Left hindlimb (tissue), 1 donor: ENCODE results near the gene LRP5.
A peak's percentile ranks its signal among the peaks of the same experiment; 100 is the strongest.

Experiments
- DNase-seq: peaks from one replicate; pipeline ENCODE4 v3.0.0-alpha.2; 2018

The LRP5 gene

GRCh38 chr11:68372625-68373024, 60.2 kb downstream of the LRP5 start:
- no peak for DNase-seq

GRCh38 chr11:68373189-68373814, 60.9 kb downstream of the LRP5 start:
- peak; percentile 91 for DNase-seq

GRCh38 chr11:68373815-68374501, 61.6 kb downstream of the LRP5 start:
- DNase-seq = peak; percentile 82

- DNase-seq = no peak
Measured at GRCh38 chr11:68374531-68374930, 62.1 kb downstream of the LRP5 start.

- no peak for DNase-seq
Measured at GRCh38 chr11:68375337-68375736, 62.9 kb downstream of the LRP5 start.

GRCh38 chr11:68375766-68376165, 63.4 kb downstream of the LRP5 start:
- DNase-seq = no peak

GRCh38 chr11:68377389-68377795, 65.0 kb downstream of the LRP5 start:
- no peak for DNase-seq

GRCh38 chr11:68379206-68379605, 66.8 kb downstream of the LRP5 start:
- no peak for DNase-seq

- DNase-seq = no peak
Measured at GRCh38 chr11:68380786-68381622, 68.6 kb downstream of the LRP5 start.

GRCh38 chr11:68381716-68382115, 69.3 kb downstream of the LRP5 start:
- DNase-seq = no peak

- no peak for DNase-seq
Measured at GRCh38 chr11:68382358-68382998, 70.1 kb downstream of the LRP5 start.

GRCh38 chr11:68383976-68384501, 71.6 kb downstream of the LRP5 start:
- DNase-seq = peak; percentile 74

- DNase-seq = no peak
Measured at GRCh38 chr11:68384530-68385081, 72.2 kb downstream of the LRP5 start.

GRCh38 chr11:68385128-68385527, 72.7 kb downstream of the LRP5 start:
- no peak for DNase-seq

GRCh38 chr11:68386331-68386978, 74.1 kb downstream of the LRP5 start:
- no peak for DNase-seq

GRCh38 chr11:68387840-68388239, 75.4 kb downstream of the LRP5 start:
- no peak for DNase-seq

- DNase-seq = no peak
Measured at GRCh38 chr11:68388595-68389198, 76.3 kb downstream of the LRP5 start.

- no peak for DNase-seq
Measured at GRCh38 chr11:68390315-68390714, 77.9 kb downstream of the LRP5 start.

- DNase-seq = no peak
Measured at GRCh38 chr11:68392822-68393221, 80.4 kb downstream of the LRP5 start.

- DNase-seq = peak; percentile 76
Measured at GRCh38 chr11:68396516-68396915, 84.1 kb downstream of the LRP5 start.

- DNase-seq = no peak
Measured at GRCh38 chr11:68397256-68397655, 84.9 kb downstream of the LRP5 start.
